Lung (tissue), 12 donors: ENCODE results near the gene RXRA. TPM values are rescaled to one million over a fixed set of nuclear protein-coding genes. Genes with fewer than 3 reads are reported as not detected.

Source experiments
- ATAC-seq: fragments of 200-7000 bp; cut with Tn5 transposase; one replicate; pipeline ENCODE4 v1.9.1; 2020; ENCODE audit warnings: moderate number of reproducible peaks; ENCODE audit not compliant: insufficient read depth, low FRiP score
- DNase-seq, 3 donors: peaks; one replicate each; pipeline ENCODE4 v3.0.0-alpha.2; 2013 to 2017
- H3K27ac ChIP-seq, 2 donors: one replicate each; pipeline ENCODE4 v1.5.1; 2013; ENCODE audit warnings: mild to moderate bottlenecking in 2 of 2, moderate library complexity in 2 of 2, control low read depth in 1 of 2, inconsistent platforms in 1 of 2, low read depth in 1 of 2, low read length in 1 of 2
- H3K27me3 ChIP-seq, 3 donors: one replicate each; pipeline ENCODE4 v1.5.1; 2013; ENCODE audit warnings: low read length in 2 of 3; ENCODE audit not compliant: control insufficient read depth in 3 of 3, insufficient read depth in 3 of 3
- H3K36me3 ChIP-seq, 4 donors: one replicate each; pipeline ENCODE4 v1.5.1; 2013; ENCODE audit warnings: low read length in 4 of 4, mild to moderate bottlenecking in 1 of 4, moderate library complexity in 1 of 4; ENCODE audit not compliant: control insufficient read depth in 4 of 4, insufficient read depth in 4 of 4
- H3K4me1 ChIP-seq, 5 donors: one replicate each; pipeline ENCODE4 v1.5.1; 2013; ENCODE audit warnings: low read length in 5 of 5, mild to moderate bottlenecking in 2 of 5, moderate library complexity in 1 of 5; ENCODE audit not compliant: control insufficient read depth in 5 of 5, insufficient read depth in 5 of 5
- H3K4me3 ChIP-seq: one replicate; pipeline ENCODE4 v1.5.1; 2013; ENCODE audit warnings: mild to moderate bottlenecking, control low read depth, moderate library complexity
- H3K9ac ChIP-seq, 2 donors: one replicate each; pipeline ENCODE4 v1.5.1; 2013; ENCODE audit warnings: low read length in 2 of 2, control low read depth in 1 of 2; ENCODE audit not compliant: insufficient read depth in 1 of 2
- H3K9me3 ChIP-seq, 4 donors: one replicate each; pipeline ENCODE4 v1.5.1; 2013; ENCODE audit warnings: low read length in 3 of 4, mild to moderate bottlenecking in 1 of 4, moderate library complexity in 1 of 4; ENCODE audit not compliant: control insufficient read depth in 4 of 4, insufficient read depth in 3 of 4
- WGBS, 2 donors: extraction: QIAGEN DNeasy Blood & Tissue Kit; methylation state at CpG; one replicate each; pipeline ENCODE4 v1.1.7; 2013; 5-methylcytosine and 5-hydroxymethylcytosine counted together
- polyA plus RNA-seq, 2 donors: library from polyadenylated mRNA; stranded (reverse); fragments of 200-250 nt; gene quantifications; one replicate each; pipeline ENCODE4 v1.2.1, GENCODE V29; 2013
- total RNA-seq, 2 donors: library from RNA; depleted of rRNA in 1 of 2; stranded (reverse); fragments of >200 nt in 1 of 2; gene quantifications; one replicate each; pipeline ENCODE4 v1.2.1, GENCODE V29; 2014 to 2021
- TF ChIP-seq, protein P1 (sequence below): IDR thresholded peaks from 2 replicates; pipeline ENCODE4 v1.5.1; 2012; ENCODE audit warnings: mild to moderate bottlenecking; ENCODE audit errors: control extremely low read depth, extremely low read depth
- donor health status: control.
- donor health status: control.
- donor health status: Bipolar disorder and iron deficiency.
- donor health status: healthy.
- donor health status: DM: yes; HTN: yes; CAD: no.

The RXRA gene
- total and polyA plus RNA-seq, 4 donors = 24.2 to 85.2 (median 52.2) TPM

DNA sequence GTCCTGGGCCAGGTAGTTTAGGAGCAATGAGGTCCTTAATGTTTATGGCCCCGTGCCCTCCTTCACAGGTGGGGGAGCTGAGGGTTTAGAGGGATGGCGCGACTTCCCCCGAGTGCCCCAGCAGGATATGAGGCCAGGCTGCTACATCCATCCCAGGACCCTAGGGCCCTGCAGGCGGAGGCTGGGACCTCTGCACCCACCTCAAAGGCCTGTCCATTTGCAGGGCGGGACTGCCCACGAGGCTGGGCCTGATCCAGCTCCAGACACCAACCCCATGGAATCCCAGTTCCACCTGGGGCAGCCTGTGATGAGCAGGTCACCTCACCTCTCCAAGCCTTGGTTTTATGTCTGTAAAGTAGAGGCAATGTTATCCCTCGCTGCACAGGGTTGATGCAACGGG, 142.1 kb downstream of the RXRA start:
- Histone ChIP-seq H3K4me3 (no peak overlapping the region), H3K9me3 (no peaks in the 10 kb centered on the region), H3K27ac (peak overlapping the region in 1 of 2 donors; percentile 4), H3K4me1 (peaks cover 0 to 5% (median 0%) of the 10 kb centered on the region in 5 donors), H3K9ac (no peak overlapping the region), H3K36me3 (no peaks in the 10 kb centered on the region), H3K27me3 (no peaks in the 10 kb centered on the region)
- DNase-seq (no peak), ATAC-seq (no peak)
- TF ChIP-seq, protein P1, sequence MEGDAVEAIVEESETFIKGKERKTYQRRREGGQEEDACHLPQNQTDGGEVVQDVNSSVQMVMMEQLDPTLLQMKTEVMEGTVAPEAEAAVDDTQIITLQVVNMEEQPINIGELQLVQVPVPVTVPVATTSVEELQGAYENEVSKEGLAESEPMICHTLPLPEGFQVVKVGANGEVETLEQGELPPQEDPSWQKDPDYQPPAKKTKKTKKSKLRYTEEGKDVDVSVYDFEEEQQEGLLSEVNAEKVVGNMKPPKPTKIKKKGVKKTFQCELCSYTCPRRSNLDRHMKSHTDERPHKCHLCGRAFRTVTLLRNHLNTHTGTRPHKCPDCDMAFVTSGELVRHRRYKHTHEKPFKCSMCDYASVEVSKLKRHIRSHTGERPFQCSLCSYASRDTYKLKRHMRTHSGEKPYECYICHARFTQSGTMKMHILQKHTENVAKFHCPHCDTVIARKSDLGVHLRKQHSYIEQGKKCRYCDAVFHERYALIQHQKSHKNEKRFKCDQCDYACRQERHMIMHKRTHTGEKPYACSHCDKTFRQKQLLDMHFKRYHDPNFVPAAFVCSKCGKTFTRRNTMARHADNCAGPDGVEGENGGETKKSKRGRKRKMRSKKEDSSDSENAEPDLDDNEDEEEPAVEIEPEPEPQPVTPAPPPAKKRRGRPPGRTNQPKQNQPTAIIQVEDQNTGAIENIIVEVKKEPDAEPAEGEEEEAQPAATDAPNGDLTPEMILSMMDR = no peak
- 89 to 96% methylated on average over 9 of the region's 9 CpGs for WGBS, 2 donors

DNA sequence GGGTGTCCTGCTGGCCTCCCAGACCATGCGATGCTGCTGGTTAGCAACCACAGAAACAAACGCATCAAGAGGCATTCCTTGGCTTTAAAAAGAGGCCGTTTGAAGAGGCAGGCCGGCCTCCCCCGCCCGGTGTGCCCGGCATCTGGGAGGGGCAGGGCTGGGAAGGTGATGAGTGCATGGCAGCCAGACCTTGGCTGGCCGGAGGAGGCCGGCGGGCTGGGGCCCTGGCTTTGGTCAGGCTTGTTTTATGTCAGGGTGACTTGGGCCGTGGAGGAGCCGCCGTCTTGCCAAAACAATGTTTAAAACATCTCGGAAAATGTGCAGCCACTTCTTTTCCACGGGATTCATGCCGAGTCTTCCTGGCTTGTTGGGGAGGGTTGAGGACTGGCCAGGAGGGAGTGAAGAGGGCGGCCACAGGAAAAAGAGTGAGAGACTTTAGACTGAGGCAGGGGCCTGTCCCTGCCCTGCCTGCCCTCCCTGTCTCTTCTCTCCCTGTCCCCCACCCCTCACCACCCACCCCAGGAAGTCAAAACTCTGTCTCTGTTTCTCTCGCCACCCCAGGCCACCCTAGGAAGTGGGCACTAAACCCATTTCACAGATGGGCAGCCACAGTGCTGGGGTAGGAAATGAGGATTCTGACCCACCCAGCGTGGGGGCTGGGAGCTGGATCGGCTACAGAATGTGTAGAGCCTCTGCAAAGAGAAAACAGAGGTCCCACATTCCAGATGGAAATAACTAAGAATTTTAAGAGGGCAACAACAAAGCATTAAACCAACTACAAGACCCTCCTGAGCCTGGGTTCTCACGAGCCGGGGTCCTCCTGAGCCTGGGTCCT, 143.0 kb downstream of the RXRA start:
- TF ChIP-seq, protein P1 = no peak
- Histone ChIP-seq H3K27me3 (no peaks in the 10 kb centered on the region), H3K9ac (no peak overlapping the region), H3K27ac (peak overlapping the region in 1 of 2 donors; percentile 11), H3K9me3 (no peaks in the 10 kb centered on the region), H3K4me1 (peaks cover 0 to 13% (median 0%) of the 10 kb centered on the region in 5 donors), H3K4me3 (no peak overlapping the region), H3K36me3 (no peaks in the 10 kb centered on the region)
- no peak for ATAC-seq
- 62 to 78% methylated on average over 22 of the region's 22 CpGs for WGBS, 2 donors
- peak; percentile 56 to 71 (median 58) for DNase-seq

DNA sequence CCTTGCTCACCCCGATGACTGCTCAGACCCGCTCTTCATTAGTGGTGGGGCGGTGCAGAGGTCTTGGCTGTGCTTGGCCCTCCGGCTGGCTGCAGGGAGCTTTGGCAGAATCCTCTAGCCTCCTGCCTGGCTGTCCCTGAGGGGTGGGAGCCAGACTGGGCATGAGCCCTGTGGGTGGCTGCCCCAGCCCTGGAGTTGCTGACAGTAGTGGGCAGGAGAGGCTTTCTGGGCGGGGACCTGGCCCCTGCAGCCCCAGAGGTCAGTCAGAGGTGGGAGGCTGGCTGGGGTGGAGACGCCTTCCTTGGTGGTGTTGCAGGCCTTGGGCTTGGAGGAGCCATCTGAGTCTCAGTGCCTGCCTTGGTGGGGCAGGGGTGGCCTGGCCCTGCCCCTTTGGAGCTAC, 146.0 kb downstream of the RXRA start:
- H3K36me3 ChIP-seq = no peaks in the 10 kb centered on the region
- no peak overlapping the region for H3K4me3 ChIP-seq
- ATAC-seq = no peak
- no peaks in the 10 kb centered on the region for H3K9me3 ChIP-seq
- H3K27me3 ChIP-seq = no peaks in the 10 kb centered on the region
- H3K4me1 ChIP-seq = peaks cover 0 to 29% (median 3%) of the 10 kb centered on the region in 5 donors
- H3K9ac ChIP-seq = no peak overlapping the region
- no peak for DNase-seq
- WGBS, 2 donors = 93 to 97% methylated on average over 6 of the region's 6 CpGs
- no peak overlapping the region for H3K27ac ChIP-seq
- TF ChIP-seq, protein P1 = no peak
